Breast epithelium (tissue), 3 donors: Measurements from ENCODE around the gene CYP4F3.

Source experiments
- CTCF ChIP-seq, 3 donors: fragments of 450-650 bp; IDR thresholded peaks; one replicate each; pipeline ENCODE4 v1.5.1; 2016 to 2017; ENCODE audit warnings: antibody characterized with exemption in 3 of 3, mild to moderate bottlenecking in 3 of 3, moderate library complexity in 3 of 3
- POLR2AphosphoS5 ChIP-seq, 3 donors: sonication (generic); formaldehyde crosslinking; IDR thresholded peaks; one replicate each; pipeline ENCODE4 v1.6.1; 2017; ENCODE audit warnings: antibody characterized with exemption in 3 of 3

DNA sequence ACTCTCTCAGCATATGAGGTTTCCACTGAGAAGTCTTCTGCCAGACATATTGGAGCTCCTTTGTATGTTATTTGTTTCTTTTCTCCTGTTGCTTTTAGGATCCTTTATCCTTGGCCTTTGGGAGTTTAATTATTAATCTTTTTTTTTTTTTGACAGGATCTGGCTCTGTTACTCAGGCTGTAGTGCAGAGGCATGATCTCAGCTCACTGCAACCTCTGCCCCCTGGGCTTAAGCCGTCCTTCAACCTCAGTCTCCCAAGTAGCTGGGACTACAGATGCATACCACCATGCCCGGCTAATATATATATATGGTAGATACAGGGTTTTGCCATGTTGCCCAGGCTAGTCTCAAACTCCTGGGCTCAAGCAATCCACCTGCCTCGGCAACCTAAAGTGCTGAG, 6.6 kb upstream of the CYP4F3 start:
- TF ChIP-seq POLR2AphosphoS5 (IDR thresholded peaks at IDR 0.05) (no peak), CTCF (IDR thresholded peaks at IDR 0.05) (no peak)
